ENCODE results near the gene BMP3. TPM values are rescaled to one million over a fixed set of nuclear protein-coding genes. Genes with fewer than 3 reads are reported as not detected.

The BMP3 gene
- total and polyA plus RNA-seq, 2 donors (not counting 3 experiments of a cell fraction or from before 2014, with no cell fraction given), result not detected

DNA sequence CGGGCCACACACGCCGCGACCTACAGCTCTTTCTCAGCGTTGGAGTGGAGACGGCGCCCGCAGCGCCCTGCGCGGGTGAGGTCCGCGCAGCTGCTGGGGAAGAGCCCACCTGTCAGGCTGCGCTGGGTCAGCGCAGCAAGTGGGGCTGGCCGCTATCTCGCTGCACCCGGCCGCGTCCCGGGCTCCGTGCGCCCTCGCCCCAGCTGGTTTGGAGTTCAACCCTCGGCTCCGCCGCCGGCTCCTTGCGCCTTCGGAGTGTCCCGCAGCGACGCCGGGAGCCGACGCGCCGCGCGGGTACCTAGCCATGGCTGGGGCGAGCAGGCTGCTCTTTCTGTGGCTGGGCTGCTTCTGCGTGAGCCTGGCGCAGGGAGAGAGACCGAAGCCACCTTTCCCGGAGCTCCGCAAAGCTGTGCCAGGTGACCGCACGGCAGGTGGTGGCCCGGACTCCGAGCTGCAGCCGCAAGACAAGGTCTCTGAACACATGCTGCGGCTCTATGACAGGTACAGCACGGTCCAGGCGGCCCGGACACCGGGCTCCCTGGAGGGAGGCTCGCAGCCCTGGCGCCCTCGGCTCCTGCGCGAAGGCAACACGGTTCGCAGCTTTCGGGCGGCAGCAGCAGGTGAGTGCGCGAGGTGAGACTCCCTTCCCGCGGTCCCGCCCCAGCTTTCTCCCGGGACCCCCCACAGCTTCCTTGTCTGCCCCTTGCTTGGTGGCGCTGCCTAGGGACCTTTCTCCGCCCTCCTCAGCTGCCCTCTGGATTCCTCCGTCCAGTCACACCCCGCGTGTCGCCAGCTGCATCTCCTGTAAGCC lies 678 bp downstream of the BMP3 start:
- Histone ChIP-seq H3K9ac (replicated peaks; ENCODE audit: extremely low read depth, insufficient read depth, low read length) (no peak overlapping the region), H3K9me1 (replicated peaks; ENCODE audit: control insufficient read depth, extremely low read depth, insufficient read depth, low read length) (no peaks in the 10 kb centered on the region), H3K4me3 (replicated peaks in 1 of 3; ENCODE audit: insufficient read depth in 1 of 3, low read depth in 1 of 3, low read length in 3 of 3) (no peak overlapping the region), H2AFZ (ENCODE audit: low read depth, low read length) (no peak overlapping the region), H3K9me3 (replicated peaks; ENCODE audit: control insufficient read depth, insufficient read depth, low read length) (no peaks in the 10 kb centered on the region), H3K27me3 (ENCODE audit: control insufficient read depth in 2 of 2, insufficient read depth in 2 of 2, low read length in 2 of 2) (peaks cover 15 to 29% of the 10 kb centered on the region in 2 experiments), H4K20me1 (replicated peaks; ENCODE audit: control insufficient read depth, extremely low read depth, insufficient read depth, low read length) (no peaks in the 10 kb centered on the region), H3K27ac (ENCODE audit: insufficient read depth, low read depth, low read length) (no peak overlapping the region), H3K79me2 (ENCODE audit: control insufficient read depth, insufficient read depth, low read length) (no peaks in the 10 kb centered on the region), H3K36me3 (ENCODE audit: control insufficient read depth in 2 of 2, extremely low read depth in 1 of 2, insufficient read depth in 2 of 2, low read length in 2 of 2) (no peaks in the 10 kb centered on the region), H3K4me1 (ENCODE audit: control insufficient read depth, extremely low read depth, insufficient read depth, low read length) (no peaks in the 10 kb centered on the region), H3K4me2 (ENCODE audit: insufficient read depth, low read length) (no peak overlapping the region)
- no peak for DNase-seq (ENCODE audit: low read depth, low spot score)
- no peak for FAIRE-seq
- ChIA-PET POLR2A (no interaction called here), CTCF (interaction anchor here (0.9 to 2.2 kb wide), 2 partner anchors 8 to 39 kb away, joined by 3 to 12 read pairs; no protein-coding TSS in a partner anchor)
- TF ChIP-seq EZH2 (IDR thresholded peaks at IDR 0.05; ENCODE audit: borderline replicate concordance, low read depth, low read length, severe bottlenecking) (peak; percentile 43), MYC (IDR thresholded peaks at IDR 0.05; ENCODE audit: low read depth, low read length) (no peak)
- BruUV-seq (replicated peaks), result no TSS peak
- dilution Hi-C loops (cut with MboI; ENCODE audit: extremely low pct_ligation_motif_present, low sequenced_read_pairs) (no loop called here), intact Hi-C loops (cut with micrococcal nuclease) (no loop called here)

GRCh38 chr4:81031796-81032551 lies 1.5 kb downstream of the BMP3 start:
- no peaks in the 10 kb centered on the region for H3K79me2 ChIP-seq (ENCODE audit: control insufficient read depth, insufficient read depth, low read length)
- BruUV-seq (replicated peaks), result no TSS peak
- no peak for FAIRE-seq

More at GRCh38 chr4:81031796-81032551, 1.5 kb downstream of the BMP3 start:
- DNase-seq (ENCODE audit: low read depth, low spot score), result no peak
- TF ChIP-seq FOS (IDR thresholded peaks at IDR 0.05; ENCODE audit: borderline replicate concordance, insufficient read depth, low read length) (no peak), MAX (IDR thresholded peaks at IDR 0.05; ENCODE audit: insufficient read depth, insufficient read length) (no peak), JUN (IDR thresholded peaks at IDR 0.05; ENCODE audit: borderline replicate concordance, insufficient read depth, insufficient read length, low read depth) (no peak), MYC (IDR thresholded peaks at IDR 0.05; ENCODE audit: low read depth, low read length) (no peak), POLR2A (IDR thresholded peaks at IDR 0.05; ENCODE audit: low read depth, low read length) (no peak), EZH2 (IDR thresholded peaks at IDR 0.05; ENCODE audit: borderline replicate concordance, low read depth, low read length, severe bottlenecking) (no peak), POLR2AphosphoS5 (IDR thresholded peaks at IDR 0.05; ENCODE audit: insufficient read depth, low read depth, low read length) (no peak), GATA2 (IDR thresholded peaks at IDR 0.05; ENCODE audit: insufficient read depth, insufficient read length, low read depth, low read length) (no peak)
- TF ChIP-seq, protein P1, sequence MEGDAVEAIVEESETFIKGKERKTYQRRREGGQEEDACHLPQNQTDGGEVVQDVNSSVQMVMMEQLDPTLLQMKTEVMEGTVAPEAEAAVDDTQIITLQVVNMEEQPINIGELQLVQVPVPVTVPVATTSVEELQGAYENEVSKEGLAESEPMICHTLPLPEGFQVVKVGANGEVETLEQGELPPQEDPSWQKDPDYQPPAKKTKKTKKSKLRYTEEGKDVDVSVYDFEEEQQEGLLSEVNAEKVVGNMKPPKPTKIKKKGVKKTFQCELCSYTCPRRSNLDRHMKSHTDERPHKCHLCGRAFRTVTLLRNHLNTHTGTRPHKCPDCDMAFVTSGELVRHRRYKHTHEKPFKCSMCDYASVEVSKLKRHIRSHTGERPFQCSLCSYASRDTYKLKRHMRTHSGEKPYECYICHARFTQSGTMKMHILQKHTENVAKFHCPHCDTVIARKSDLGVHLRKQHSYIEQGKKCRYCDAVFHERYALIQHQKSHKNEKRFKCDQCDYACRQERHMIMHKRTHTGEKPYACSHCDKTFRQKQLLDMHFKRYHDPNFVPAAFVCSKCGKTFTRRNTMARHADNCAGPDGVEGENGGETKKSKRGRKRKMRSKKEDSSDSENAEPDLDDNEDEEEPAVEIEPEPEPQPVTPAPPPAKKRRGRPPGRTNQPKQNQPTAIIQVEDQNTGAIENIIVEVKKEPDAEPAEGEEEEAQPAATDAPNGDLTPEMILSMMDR (IDR thresholded peaks at IDR 0.05; ENCODE audit: extremely low read depth in 1 of 2, insufficient read depth in 1 of 2, low read depth in 1 of 2, low read length in 2 of 2), result no peak
- Histone ChIP-seq H3K27me3 (ENCODE audit: control insufficient read depth in 2 of 2, insufficient read depth in 2 of 2, low read length in 2 of 2) (peaks cover 15 to 29% of the 10 kb centered on the region in 2 experiments), H3K4me2 (ENCODE audit: insufficient read depth, low read length) (no peak overlapping the region), H3K36me3 (ENCODE audit: control insufficient read depth in 2 of 2, extremely low read depth in 1 of 2, insufficient read depth in 2 of 2, low read length in 2 of 2) (no peaks in the 10 kb centered on the region), H3K4me1 (ENCODE audit: control insufficient read depth, extremely low read depth, insufficient read depth, low read length) (no peaks in the 10 kb centered on the region), H2AFZ (ENCODE audit: low read depth, low read length) (no peak overlapping the region), H3K9ac (replicated peaks; ENCODE audit: extremely low read depth, insufficient read depth, low read length) (no peak overlapping the region), H3K27ac (ENCODE audit: insufficient read depth, low read depth, low read length) (no peak overlapping the region), H3K4me3 (replicated peaks in 1 of 3; ENCODE audit: insufficient read depth in 1 of 3, low read depth in 1 of 3, low read length in 3 of 3) (no peak overlapping the region), H3K9me3 (replicated peaks; ENCODE audit: control insufficient read depth, insufficient read depth, low read length) (no peaks in the 10 kb centered on the region), H3K9me1 (replicated peaks; ENCODE audit: control insufficient read depth, extremely low read depth, insufficient read depth, low read length) (no peaks in the 10 kb centered on the region), H4K20me1 (replicated peaks; ENCODE audit: control insufficient read depth, extremely low read depth, insufficient read depth, low read length) (no peaks in the 10 kb centered on the region)
- intact Hi-C loops (cut with micrococcal nuclease) (no loop called here), dilution Hi-C loops (cut with MboI; ENCODE audit: extremely low pct_ligation_motif_present, low sequenced_read_pairs) (no loop called here)
- POLR2A ChIA-PET, result no interaction called here
- CTCF ChIA-PET, result interaction anchor here (1.1 kb wide), 1 partner anchor 670 kb away, joined by 3 read pairs; no protein-coding TSS in a partner anchor

All from endothelial cell of umbilical vein (primary cell).